OCI-LY7 (cell line): ENCODE data around the gene FLVCR2. TPM values are rescaled to one million over a fixed set of nuclear protein-coding genes. Genes with fewer than 3 reads are reported as not detected.

Source experiments
- Bru-seq: library from RNA; stranded (reverse); fragments of 400-500 nt; gene quantifications from one replicate; lab custom pipeline; 2021; lab: Mats Ljungman, UMichigan
- BruChase-seq, 2 experiments: library from RNA; stranded (reverse); fragments of 400-500 nt; gene quantifications; one replicate each; lab custom pipeline; 2021; lab: Mats Ljungman, UMichigan
- BruUV-seq: library from RNA; stranded (reverse); fragments of 400-500 nt; replicated peaks from 2 replicates; lab custom pipeline; 2021; lab: Mats Ljungman, UMichigan
- CTCF ChIA-PET: fragments of 300-600 bp; sonication (Branson Sonifier 250); formaldehyde crosslinking; loops from one replicate; lab custom pipeline; 2022; ENCODE audit warnings: antibody characterized with exemption; ENCODE audit not compliant: unreplicated experiment; lab: Charles Lee
- POLR2A ChIA-PET: fragments of 300-600 bp; sonication (Branson Sonifier 250); formaldehyde crosslinking; loops from one replicate; lab custom pipeline; 2022; ENCODE audit warnings: antibody characterized with exemption; lab: Charles Lee
- DNase-seq: peaks from one replicate; pipeline ENCODE4 v3.0.0-alpha.2; 2015; ENCODE audit warnings: low spot score
- H2AFZ ChIP-seq: fragments of 200-600 bp; sonication (generic), shearing (Covaris generic); 2 replicates; pipeline ENCODE4 v1.6.1; 2014; ENCODE audit warnings: mild to moderate bottlenecking, antibody characterized with exemption, low read length, moderate library complexity
- H3K27ac ChIP-seq: fragments of 200-600 bp; sonication (generic); 2 replicates; pipeline ENCODE4 v1.5.1; 2014; ENCODE audit warnings: mixed run types, low read depth, mild to moderate bottlenecking, moderate library complexity, low read length, inconsistent platforms; ENCODE audit not compliant: poor library complexity, severe bottlenecking
- H3K36me3 ChIP-seq: fragments of 200-600 bp; sonication (generic); 2 replicates; pipeline ENCODE4 v1.6.1; 2014; ENCODE audit warnings: mild to moderate bottlenecking, antibody characterized with exemption, low read length, moderate library complexity, mixed read lengths; ENCODE audit not compliant: insufficient read depth
- H3K4me1 ChIP-seq: fragments of 200-600 bp; sonication (generic); 2 replicates; pipeline ENCODE4 v1.5.1; 2014; ENCODE audit warnings: mild to moderate bottlenecking, low read length; ENCODE audit not compliant: insufficient read depth, poor library complexity, severe bottlenecking
- H3K4me2 ChIP-seq: fragments of 200-600 bp; sonication (generic); 2 replicates; pipeline ENCODE4 v1.6.1; 2014; ENCODE audit warnings: mild to moderate bottlenecking, low read length
- H3K4me3 ChIP-seq: fragments of 200-600 bp; sonication (generic); 2 replicates; pipeline ENCODE4 v1.5.1; 2014; ENCODE audit warnings: mild to moderate bottlenecking, low read depth, low read length; ENCODE audit not compliant: poor library complexity, severe bottlenecking
- H3K79me2 ChIP-seq: fragments of 200-600 bp; sonication (generic); 2 replicates; pipeline ENCODE4 v1.6.1; 2016; ENCODE audit warnings: low read depth, mild to moderate bottlenecking, low read length, moderate library complexity, mixed read lengths; ENCODE audit not compliant: insufficient read depth
- H3K9me2 ChIP-seq: fragments of 200-600 bp; sonication (generic); 2 replicates; pipeline ENCODE4 v1.6.1; 2016; ENCODE audit warnings: mild to moderate bottlenecking, low read length, mixed read lengths; ENCODE audit not compliant: insufficient read depth
- H3K9me3 ChIP-seq: fragments of 200-600 bp; sonication (generic); 2 replicates; pipeline ENCODE4 v1.6.1; 2014; ENCODE audit warnings: mild to moderate bottlenecking, mixed run types, low read length, mixed read lengths
- H4K20me1 ChIP-seq: fragments of 200-600 bp; sonication (generic); 2 replicates; pipeline ENCODE4 v1.6.1; 2014; ENCODE audit warnings: mild to moderate bottlenecking, antibody characterized with exemption, low read length, moderate library complexity, mixed read lengths; ENCODE audit not compliant: insufficient read depth
- CTCF ChIP-seq: fragments of 200-600 bp; sonication (generic); conservative IDR thresholded peaks from 2 replicates; pipeline ENCODE4 v1.5.1; 2014; ENCODE audit warnings: mild to moderate bottlenecking, antibody characterized with exemption, low read length, moderate library complexity, mixed read lengths
- EZH2phosphoT487 ChIP-seq: fragments of 200-600 bp; sonication (generic); IDR thresholded peaks from 2 replicates; pipeline ENCODE4 v1.6.1; 2018; ENCODE audit warnings: low read depth, borderline replicate concordance, mild to moderate bottlenecking, mixed run types, antibody characterized with exemption, low read length, moderate library complexity, mixed read lengths
- intact Hi-C: fragments of 100-400 bp; cut with micrococcal nuclease; formaldehyde crosslinking; loops from one replicate; pipeline ENCODE4 v1.10.0; 2022; ENCODE audit not compliant: unreplicated experiment
- long read RNA-seq: library from polyadenylated mRNA; stranded (forward); transcript quantifications from one replicate; pipeline ENCODE4 v2.0.0, GENCODE V29; 2022
- total RNA-seq, 2 experiments: library from RNA; depleted of rRNA in 1 of 2; stranded (reverse); fragments of >200 nt in 1 of 2; shearing (Covaris generic) in 1 of 2; gene quantifications; 2 replicates each; pipeline ENCODE4 v1.2.3, GENCODE V29; 2014 to 2022

Gene FLVCR2
- total RNA-seq (2014; rRNA removed; shearing (Covaris generic)) = 0.26 TPM in 1 of 2 replicates, not detected in the other
- not detected in 2 replicates for total RNA-seq (2022)
- Bru-seq, nascent RNA = percentile 10 among the genes with signal in this experiment
- percentile 12 among the genes with signal in this experiment for BruChase-seq, experiment 1, labeled RNA remaining after a 6-hour chase
- BruChase-seq, experiment 2, labeled RNA remaining after a 2-hour chase = percentile 12 among the genes with signal in this experiment
- long read RNA-seq = 0 reads

- no TSS peak for BruUV-seq
- H3K4me1 ChIP-seq = no peaks in the 10 kb centered on the region
- no peak within 1 kb of the TSS for H3K27ac ChIP-seq
- no peaks in the 10 kb centered on the region for H3K9me2 ChIP-seq
- intact Hi-C loops = no loop called here
- H3K36me3 ChIP-seq = no peaks in the 10 kb centered on the region
- ChIA-PET POLR2A (no interaction called here), CTCF (no interaction called here)
- H3K4me3 ChIP-seq = no peak within 1 kb of the TSS
- no peak for TF ChIP-seq CTCF
- TF ChIP-seq EZH2phosphoT487 = no peak
- no peaks in the 10 kb centered on the region for H3K79me2 ChIP-seq
- H4K20me1 ChIP-seq = no peaks in the 10 kb centered on the region
- DNase-seq = no peak
- H3K4me2 ChIP-seq = peak within 1 kb of the TSS; percentile 1; the same call in 1 of the 2 replicates
- H3K9me3 ChIP-seq = no peaks in the 10 kb centered on the region
- H2AFZ ChIP-seq = no peak within 1 kb of the TSS
These were observed at the start of gene FLVCR2 for GRCh38 chr14:75578102-75578785. TSS of gene FLVCR2 (plus strand) at chr14:75578620. CDS start at chr14:75578973, 353 bp downstream.

- BruUV-seq = no TSS peak
- ChIA-PET CTCF (interaction anchor here (0.6 kb wide), 1 partner anchor 46 kb away, joined by 3 read pairs; no protein-coding TSS in a partner anchor), POLR2A (no interaction called here)
- Histone ChIP-seq H3K4me1 (no peaks in the 10 kb centered on the region), H4K20me1 (no peaks in the 10 kb centered on the region; the same call in 1 of the 2 replicates), H2AFZ (no peak overlapping the region), H3K9me2 (no peaks in the 10 kb centered on the region), H3K4me3 (no peak overlapping the region), H3K27ac (no peak overlapping the region), H3K9me3 (no peaks in the 10 kb centered on the region), H3K36me3 (no peaks in the 10 kb centered on the region), H3K79me2 (no peaks in the 10 kb centered on the region), H3K4me2 (no peak overlapping the region)
- no peak for DNase-seq
- TF ChIP-seq EZH2phosphoT487 (no peak), CTCF (no peak)
- intact Hi-C loops = no loop called here
These were observed 47.2 kb upstream of the FLVCR2 start for GRCh38 chr14:75531256-75531655.
